Activated CD8-positive, alpha-beta memory T cell treated with anti-CD3 and anti-CD28 coated beads for 48 hours (primary cell): ENCODE results near the gene CCDC152.
"Not testable (repeated sequence)": the region's sequence is repeated elsewhere in the genome, so short reads cannot be mapped to it uniquely, and the experiment has no call there.

ENCODE experiments used
- DNase-seq, 3 experiments: peaks; one replicate each; pipeline ENCODE4 v3.0.0-alpha.2; 2020; ENCODE audit warnings: low read depth in 2 of 3, low spot score in 2 of 3

CCDC152 gene

DNA sequence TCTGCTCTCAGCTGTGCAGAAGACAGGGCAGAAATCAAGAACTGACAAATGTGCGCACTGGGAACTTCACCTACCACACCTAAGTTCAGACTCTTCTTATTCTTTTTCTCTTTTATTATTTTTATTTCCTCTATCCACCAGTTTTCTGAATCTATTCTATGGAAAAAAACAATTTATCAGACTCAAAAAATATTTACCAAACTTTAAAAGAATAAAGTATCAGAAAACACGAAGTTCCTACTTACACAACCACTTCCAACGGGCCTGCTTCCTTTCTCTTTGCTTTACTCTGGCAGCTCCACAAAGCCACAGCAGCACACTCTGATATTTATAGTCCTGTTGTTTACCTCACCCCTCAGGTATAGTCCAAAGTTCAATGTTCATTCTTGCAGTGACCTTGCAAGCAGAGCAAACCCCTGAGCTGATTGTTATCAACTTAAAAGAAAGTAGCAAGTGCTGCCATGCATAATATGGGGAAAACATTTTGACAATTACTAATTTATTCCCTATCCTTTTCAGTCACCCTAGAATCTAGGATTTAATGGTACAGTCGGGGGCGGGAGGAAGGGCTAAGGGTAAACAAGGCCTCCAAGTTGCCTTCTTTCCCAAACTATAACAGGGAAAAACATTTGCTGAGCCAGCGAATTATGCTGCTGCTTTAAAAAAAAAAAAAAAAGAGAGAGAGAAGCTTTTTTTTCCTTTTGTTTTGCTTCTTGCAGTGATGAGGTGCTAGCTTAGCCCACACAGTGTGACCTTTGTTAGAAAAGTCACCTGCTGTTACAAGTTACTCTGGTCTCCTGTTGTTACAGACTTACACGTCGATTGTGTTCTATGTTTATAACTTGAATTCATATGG is 55.2 kb downstream of the CCDC152 start, which contains the start of gene SELENOP:
TSS of gene SELENOP (minus strand) at position 302 of the 856 bp plus-strand sequence. CDS start 3,539 bp downstream, outside the sequence.
- DNase-seq, result no peak

DNA sequence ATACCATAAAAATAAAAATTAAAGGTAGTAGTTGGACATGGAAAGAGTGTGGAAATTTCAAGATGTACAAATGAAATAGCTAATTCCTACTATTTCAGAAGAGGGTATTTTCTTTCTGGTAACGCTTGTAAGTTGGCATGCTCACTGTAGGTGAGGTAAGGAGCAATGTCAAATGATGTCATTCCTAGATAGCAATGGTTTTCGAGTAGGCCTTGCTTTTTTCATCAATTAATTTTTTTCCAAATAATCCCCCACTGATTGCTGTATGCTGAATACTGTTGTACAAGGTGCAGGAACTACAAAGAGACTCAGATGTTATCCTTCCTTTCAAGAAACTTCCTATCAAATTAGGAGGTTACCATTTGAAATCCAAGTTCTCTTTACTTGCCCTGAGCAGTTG is 56.0 kb downstream of the CCDC152 start:
- DNase-seq, result no peak

DNA sequence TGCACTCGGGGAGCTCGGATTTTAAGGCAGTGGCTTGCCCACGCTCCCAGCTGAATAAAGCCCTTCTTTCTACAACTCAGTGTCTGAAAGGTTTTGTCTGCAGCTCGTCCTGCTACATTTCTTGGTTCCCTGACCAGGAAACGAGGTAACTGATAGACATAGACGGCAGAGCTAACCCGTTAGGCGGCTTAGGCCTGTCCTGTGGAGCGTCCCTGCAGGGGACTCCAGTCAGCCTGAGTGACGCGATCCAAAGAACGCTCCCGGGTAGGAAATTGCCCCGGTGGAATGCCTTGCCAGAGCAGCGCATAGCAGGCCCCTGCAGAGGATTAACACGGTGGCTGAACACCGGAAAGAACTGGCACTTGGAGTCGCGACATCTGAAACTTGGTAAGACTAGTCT is 56.9 kb downstream of the CCDC152 start:
- DNase-seq, result no peak

DNA sequence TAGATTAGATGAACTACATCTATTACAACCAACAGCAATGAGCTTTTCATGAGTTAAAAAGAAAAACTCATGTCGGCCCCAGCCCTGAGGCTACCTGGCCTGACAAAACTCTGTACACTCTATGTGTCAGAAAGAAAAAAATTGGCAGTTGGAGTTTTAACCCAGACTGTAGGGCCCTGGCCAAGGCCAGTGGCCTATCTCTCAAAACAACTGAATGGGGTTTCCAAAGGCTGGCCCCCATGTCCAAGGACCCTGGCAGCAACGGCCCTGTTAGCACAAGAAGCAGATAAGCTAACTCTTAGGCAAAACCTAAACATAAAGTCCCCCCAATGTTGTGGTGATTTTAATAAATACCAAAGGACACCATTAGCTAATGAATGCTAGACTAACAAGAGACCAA is 59.9 kb downstream of the CCDC152 start:
- not testable (repeated sequence) for DNase-seq

DNA sequence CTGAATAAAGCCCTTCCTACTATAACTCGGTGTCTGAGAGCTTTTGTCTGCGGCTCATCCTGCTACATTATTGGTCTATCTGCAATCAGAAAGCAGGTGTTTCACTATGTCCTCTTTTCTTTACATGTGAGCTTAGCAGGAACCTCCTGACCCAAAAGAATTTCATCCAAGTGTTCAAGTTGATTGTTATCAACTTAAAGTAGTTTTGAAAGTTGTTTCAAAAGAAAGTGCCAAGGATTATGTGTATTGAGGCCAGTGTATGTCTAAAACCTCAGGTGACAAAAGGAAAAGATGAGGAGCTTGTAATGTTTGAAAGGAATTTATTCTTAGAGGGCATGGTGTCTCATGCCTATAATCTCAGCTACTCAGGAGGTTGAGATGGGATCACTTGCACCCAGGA is 63.1 kb downstream of the CCDC152 start:
- no peak for DNase-seq

DNA sequence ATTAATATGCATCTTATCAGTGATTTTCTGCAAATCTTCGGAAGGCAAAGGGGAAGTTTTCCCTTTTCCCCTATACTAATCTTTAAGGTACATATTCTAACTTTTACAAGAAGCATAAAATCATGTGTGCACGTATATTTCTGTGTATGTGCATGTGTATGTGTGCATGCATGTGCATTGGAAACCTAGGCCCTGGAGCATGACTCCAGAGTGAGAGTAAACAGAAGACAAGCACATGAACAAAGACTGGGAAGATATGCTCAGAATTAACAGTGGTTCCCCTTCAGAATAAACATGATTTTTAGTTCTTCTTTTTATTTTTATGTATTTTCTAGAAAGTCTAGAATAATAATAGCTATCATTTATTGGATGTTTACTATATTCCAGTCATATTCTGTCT is 65.9 kb downstream of the CCDC152 start:
- no peak for DNase-seq

DNA sequence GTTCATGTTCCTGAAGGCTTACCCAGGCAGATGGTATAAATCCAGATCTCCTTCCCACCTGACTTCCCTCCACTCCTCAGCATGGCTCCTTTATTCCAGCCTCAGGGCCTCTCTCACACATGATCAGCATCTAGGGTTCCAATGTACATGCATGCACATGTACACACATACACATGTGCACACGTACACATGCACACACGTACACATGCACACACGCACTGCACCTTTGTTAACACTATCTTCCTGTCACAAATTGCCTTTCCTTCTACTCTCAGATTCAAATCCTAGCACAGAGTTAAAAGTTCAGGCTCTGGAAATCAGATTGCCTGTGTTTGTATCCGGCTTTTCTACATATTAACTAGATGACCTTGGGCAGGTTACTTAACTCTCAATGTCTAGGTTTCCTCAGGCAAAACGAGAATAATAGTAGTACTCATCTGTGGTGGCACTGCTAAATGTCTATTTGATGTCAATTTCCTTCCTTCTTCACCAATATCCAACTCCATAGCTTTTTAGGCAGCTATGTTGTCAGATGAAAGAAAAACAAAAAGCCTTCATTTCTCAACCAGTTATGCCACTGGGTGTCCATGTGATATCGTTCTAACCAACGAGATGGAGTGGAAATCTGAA is 67.8 kb downstream of the CCDC152 start:
- DNase-seq, result no peak

DNA sequence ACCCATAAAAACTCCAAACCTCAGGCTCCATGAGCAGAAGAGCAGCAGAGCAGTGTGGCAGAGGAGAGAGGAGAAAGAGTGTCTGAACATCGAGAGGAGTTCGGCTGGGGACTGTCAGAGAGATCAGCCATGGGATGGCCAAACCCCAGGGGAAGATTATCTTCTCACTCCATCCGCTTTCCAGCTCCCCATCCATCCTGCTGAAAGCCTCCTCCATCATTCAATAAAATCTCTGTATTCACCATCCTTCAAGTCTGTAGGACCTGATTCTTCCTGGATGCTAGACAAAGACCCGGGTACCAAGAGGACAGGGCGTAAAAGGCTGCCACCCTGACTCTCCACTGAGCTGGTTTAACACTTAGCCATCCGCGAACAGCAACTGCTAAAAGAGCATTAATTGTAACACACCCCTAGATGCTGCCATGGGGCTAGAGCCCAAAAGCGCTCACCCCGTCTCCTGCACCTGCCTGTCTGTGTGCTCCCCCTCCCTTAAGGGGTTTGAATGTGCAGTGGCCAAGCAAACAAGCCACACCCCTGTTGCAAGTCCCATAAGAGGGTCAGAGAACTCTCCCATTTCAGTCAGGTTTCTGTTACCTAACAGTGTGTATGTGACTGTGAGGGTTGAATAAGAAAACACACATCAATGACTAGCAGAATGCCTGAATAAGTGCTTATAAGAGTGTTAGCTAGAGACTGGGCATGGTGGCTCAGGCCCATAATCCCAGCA is 69.0 kb downstream of the CCDC152 start:
- no peak for DNase-seq

DNA sequence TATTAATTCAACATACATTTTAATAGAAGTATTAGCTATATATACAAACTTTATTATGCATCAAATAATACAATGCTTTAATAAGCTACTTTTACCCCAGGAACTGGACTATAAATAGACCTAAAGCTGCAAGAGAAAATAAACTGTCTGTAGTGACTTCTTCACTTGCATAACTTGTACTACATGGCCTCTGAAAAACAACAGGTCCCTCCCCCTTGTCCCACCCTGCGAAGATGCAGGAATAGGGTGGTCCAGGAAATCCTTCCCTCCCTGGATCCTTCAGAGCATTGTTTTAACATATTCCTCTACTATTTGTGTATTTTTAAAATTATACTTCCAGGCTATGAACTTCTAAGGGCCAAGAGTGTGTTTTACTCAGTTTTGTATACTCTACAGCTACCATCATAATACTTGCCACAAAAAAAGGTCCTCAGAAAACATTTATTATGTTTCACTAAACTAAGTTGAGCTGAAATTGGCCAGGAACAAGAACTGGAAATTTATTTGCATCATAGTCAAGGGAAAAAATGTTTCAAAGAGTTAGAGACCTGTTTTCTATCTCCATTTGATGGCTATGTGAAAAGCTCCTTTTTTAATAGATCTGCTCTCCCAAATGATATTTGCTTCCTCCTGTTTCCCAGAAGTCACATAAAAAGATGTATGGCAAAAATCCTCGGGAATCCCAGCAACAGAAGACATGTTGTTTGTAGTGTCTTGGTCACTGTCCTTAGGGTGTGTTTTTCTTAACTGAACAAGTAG is 70.3 kb downstream of the CCDC152 start:
- DNase-seq, result no peak

DNA sequence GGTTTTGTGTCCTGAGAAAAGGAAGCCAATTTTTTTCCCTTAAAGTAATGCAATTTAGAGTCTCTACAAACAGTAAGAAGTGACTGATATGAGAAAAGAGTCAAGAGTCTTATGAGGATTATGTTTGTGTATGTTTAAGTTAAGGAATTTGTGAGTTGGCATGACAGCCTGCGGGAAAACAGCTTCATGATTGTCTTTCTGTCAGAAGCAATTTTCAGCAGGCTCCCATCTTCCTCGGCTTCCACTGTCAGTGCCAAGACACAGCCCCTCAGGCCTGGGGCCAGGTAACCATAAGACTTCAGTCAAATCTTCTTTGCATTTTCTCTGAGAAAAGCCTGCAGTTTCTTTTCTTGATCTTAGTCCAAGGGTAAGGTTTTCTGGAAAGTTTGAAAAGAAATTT is 72.1 kb downstream of the CCDC152 start:
- DNase-seq, result no peak

DNA sequence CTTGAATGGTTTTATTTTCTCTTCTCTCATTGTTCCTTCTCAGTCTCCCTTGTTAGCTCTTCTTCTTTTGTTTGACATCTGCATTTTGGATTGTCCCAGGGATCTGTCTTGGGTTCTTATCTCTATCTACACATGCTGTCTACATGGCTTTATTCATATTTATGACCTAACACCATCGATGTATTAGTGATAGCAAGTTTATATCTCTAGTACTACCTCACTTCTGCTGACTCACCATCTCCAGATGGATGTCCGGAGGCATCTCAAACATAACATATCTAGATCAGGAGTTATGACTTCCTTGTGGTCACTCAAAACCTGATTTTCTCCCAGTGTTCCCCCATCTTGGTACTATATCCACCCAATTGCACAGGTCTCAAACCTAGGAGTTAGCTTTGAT is 74.3 kb downstream of the CCDC152 start:
- no peak for DNase-seq

DNA sequence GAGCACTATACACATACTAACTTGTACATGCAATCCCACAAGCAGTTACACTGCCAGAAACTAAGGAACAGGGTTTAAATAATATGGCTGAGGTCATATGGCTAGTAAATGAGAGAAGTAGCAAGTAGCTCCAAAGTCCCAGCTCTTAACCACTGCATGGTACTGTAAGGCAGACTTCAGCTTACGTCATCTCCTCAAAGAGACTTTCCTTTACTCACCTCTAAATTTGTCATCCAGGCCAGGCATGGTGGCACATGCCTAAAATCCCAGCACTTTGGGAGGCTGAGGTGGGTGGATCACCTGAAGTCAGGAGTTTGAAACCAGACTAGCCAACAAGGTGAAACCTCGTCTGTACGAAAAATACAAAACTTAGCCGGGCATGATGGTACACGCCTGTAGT is 75.4 kb downstream of the CCDC152 start:
- DNase-seq, result no peak

DNA sequence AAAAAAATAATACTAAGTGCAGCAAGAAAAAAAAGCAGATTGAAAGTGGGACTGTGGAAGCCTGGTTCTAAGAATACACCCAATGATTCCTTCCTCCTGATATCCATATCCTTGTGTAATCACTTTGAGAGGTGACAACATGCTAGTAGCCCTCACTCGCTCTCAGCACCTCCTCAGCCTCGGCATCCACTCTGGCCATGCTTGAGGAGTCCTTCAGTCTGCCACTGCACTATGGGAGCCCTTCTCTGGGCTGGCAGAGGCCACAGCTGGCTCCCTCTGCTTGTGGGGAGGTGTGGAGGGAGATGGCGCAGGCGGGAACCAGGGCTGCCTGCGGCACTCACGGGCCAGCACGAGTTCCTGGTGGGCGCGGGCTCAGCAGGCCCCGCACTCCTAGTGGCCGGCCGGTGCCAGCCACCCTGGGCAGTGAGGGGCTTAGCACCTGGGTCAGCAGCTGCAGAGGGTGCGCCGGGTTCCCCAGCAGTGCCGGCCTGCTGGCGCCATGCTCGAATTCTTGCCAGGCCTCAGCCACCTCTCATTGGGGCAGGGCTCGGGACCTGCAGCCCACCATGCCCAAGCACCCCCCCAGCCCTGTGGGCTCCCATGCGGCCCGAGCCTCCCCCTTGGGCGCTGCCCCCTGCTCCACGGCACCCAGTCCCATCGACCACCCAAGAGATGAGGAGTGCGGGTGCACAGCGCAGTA is 79.6 kb downstream of the CCDC152 start:
- no peak for DNase-seq

DNA sequence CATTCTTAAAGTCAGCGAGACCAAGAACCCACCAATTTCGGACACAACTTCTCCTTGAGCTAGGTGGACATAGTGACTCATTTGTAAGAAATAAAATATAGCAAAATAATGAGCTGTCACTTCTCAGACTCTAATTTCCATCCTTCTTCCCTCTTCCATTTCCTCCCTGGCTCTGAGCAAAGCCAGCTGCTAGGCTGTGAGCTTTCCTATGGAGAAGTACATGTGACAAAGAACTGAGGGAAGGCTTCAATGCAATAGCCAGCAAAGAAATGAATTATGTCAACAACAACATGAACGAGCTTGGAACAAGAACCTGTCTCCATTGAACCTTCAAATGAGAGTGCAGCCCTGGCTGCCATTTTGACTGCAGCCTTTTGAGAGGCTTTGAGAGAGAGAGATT is 81.0 kb downstream of the CCDC152 start:
- DNase-seq, result no peak

DNA sequence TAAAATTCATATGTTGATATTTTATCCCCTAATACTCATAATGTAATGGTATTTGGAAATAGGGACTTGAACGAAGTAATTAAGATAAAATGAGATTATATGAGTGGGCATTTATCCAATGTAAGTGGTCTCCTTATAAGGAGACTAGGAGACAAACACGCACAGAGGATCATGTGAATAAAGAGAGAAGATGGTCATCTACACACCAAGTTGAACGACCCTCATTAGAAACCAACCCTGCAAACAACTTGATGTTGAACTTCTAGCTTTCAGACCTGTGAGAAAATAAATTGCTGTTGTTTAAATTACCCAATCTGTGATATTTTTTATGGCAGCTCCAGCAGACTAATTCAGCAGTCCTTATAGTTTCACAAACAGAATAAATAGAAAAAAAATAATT is 82.6 kb downstream of the CCDC152 start:
- DNase-seq, result no peak

DNA sequence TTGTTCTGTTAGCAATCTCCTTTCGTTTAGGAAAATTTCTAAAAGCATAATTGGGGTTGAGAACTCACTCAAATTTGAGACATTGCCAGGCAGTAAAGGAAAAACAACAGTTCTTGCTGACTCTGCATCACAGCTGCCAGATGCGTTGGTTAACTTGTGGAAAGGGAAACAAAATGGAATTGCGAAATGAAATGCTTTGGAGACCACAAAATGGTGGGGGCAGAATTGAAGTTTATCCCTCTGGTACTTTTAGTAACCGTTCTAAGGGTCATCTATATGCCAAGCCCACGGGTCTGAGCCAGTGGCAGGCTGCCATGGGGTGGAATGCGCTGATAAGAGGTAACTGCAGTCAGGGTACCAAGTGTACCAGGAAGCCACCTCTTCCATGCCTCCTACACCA is 83.7 kb downstream of the CCDC152 start:
- DNase-seq, result no peak

DNA sequence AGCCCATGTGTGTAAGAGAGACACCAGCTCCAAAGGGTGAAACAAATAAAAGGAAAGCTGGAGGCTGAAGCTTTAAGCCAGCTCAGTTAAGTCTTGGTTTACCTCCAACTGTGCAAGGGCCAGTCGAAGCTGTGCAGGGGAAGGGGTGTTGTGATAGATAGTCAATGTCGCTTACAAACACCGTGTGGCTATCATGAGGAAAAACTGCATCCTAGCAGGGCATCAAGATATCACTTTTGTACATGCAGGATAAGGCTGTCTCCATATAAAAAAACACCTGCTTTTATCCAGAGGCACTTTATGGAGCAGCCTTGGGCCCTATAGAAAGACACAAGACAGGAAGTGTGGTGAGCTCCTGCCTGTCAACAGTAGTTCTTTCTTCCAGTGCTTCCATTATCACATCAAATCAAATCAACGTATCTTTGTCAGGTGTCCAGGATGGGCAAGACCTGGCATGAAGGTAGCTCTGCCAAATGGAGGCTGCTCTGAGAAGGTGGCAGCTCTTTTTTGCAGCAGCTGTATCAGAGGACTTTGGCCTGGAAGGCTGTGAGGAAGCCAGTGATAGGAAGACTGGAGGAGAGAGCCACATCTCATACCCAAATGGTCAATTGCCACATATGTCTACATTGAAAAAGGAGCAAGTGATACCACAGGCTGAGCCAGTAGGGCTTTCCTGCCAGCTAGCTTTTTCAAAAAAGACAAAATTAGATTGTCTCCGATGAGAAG is 84.4 kb downstream of the CCDC152 start:
- no peak for DNase-seq

DNA sequence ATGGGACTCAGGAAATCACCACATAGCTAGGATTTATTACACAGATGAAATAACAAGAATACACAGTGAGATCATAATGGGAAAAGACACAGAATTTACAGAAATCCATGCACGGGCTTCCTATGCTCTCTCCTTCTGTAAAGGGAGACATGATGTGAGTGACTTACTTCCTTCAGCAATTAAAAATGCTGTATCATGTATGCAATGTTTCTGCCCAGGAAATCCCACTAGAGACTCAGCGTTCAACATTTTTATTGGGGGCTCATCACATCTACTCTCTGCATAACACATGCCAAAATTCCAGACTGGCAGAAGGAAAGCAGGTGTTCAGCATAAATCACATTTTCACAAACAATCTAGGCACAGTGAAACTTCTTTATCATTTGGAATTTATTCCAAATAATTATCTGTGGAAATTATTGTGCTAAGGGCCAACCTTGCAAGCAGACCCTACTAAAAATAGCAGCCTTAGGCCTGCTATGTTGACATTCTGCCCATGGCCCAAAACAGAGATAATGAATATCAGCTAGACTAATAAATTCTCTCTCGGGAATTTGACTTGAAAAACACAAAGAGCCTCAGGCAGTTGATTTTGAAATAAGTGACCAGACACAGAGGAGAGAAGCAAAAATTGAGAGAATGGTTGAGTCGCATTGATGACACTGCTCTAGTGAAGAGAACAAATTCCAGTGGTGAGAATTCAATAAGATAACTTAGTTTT is 86.5 kb downstream of the CCDC152 start:
- no peak for DNase-seq

DNA sequence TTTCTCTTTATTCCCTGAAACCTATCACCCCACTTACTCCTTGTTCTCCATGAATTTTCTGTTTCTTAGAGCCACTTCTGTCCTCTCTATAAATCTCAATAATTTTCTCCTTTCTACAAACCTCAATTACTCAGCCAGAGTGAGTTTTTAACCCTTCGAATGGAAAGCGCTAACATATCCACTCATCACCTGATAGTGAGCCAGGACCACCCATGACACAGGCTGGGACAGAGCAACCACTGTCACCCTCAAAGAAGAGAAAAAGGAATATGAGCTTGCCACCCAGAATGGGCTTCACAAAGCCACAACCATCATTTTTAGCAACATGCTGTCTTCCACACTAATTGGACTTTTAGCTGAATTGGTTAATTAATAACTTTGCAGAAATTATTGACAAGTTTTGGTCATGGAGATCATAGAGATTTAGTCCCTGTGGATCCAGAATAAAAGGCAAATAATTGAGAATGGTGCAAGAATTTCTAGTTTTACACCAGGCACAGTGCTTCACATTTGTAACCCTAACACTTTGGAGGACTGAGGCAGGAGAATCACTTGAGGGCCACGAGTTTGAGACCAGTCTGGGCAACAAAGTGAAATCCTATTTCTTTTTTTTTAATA is 87.2 kb downstream of the CCDC152 start:
- DNase-seq, result no peak
